ENCODE results near the gene ARHGAP5. TPM values are rescaled to one million over a fixed set of nuclear protein-coding genes. Genes with fewer than 3 reads are reported as not detected.
A peak's percentile ranks its signal among the peaks of the same experiment; 100 is the strongest.

The ARHGAP5 gene
- total and polyA plus RNA-seq, 9 of the 15 experiments (the other 6 are each of a cell fraction or from before 2014, with no cell fraction given), result 3.1 to 21.8 (median 12.1) TPM

DNA sequence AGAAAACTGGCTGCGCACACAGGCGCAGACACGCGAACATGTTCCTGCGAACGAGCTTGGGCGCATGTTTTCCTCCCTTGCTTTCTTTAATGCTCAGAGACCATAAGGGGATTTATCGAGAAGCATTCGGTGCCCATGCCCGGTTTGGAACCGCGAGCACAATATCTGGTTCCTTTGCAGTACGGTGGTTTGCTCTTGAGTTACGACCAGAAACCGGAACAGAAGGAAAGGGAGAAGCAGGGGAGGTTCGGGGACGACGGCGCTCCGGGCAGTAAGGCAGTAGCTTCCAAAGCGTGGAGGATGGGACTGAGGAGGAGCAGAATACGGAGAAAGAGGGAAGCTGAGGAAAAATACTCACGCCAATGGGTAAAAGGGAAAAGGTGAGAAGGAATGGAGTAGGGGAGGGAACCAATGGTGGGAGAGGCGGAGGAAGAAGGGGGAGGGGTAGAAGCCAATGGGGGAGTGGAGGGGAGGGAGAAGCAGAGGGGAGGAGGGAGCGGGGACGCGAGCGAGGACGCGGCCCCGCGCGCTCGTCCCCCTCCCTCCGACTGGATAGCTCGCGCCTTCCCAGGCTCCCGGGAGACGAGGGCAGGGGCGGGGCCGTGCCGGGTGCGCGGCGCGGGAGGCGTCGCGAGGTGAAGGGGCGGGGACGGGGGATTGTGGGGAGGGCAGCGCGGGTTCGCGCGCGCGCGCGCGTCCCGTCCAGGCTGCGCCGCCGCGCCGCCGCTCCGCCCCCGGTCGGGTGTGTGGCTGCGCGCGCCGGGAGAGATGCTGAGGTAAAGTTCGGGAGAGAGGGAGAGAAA lies 625 bp upstream of the ARHGAP5 start (continued):
- TF ChIP-seq, protein P1, sequence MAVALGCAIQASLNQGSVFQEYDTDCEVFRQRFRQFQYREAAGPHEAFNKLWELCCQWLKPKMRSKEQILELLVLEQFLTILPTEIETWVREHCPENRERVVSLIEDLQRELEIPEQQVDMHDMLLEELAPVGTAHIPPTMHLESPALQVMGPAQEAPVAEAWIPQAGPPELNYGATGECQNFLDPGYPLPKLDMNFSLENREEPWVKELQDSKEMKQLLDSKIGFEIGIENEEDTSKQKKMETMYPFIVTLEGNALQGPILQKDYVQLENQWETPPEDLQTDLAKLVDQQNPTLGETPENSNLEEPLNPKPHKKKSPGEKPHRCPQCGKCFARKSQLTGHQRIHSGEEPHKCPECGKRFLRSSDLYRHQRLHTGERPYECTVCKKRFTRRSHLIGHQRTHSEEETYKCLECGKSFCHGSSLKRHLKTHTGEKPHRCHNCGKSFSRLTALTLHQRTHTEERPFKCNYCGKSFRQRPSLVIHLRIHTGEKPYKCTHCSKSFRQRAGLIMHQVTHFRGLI (CRISPR knock-in tag; IDR thresholded peaks at IDR 0.05), result no peak
- TF ChIP-seq ARID3A (IDR thresholded peaks at IDR 0.05; ENCODE audit: borderline replicate concordance, low read depth, low read length), result no peak
- no peak for TF ChIP-seq ZNF668 (CRISPR knock-in tag; IDR thresholded peaks at IDR 0.05)
- no peak for TF ChIP-seq SETDB1 (IDR thresholded peaks at IDR 0.05; ENCODE audit: low read length)
- TF ChIP-seq FOXP1 (CRISPR knock-in tag; IDR thresholded peaks at IDR 0.05), result no peak
- TF ChIP-seq ZNF696 (CRISPR knock-in tag; conservative IDR thresholded peaks at IDR 0.05), result no peak
- no peak for TF ChIP-seq NFATC3 (IDR thresholded peaks at IDR 0.05)
- no peak for TF ChIP-seq TBL1XR1 (IDR thresholded peaks at IDR 0.05; ENCODE audit: low read length in 2 of 2)
- TF ChIP-seq RNF2 (IDR thresholded peaks at IDR 0.05), result no peak
- no peak for TF ChIP-seq FOXA3 (CRISPR knock-in tag; conservative IDR thresholded peaks at IDR 0.05 in 1 of 2, IDR thresholded peaks at IDR 0.05 in 1 of 2)
- TF ChIP-seq SAP30 (IDR thresholded peaks at IDR 0.05; ENCODE audit: borderline replicate concordance, insufficient read depth, low read depth, low read length, poor library complexity, severe bottlenecking), result no peak
- no peak for TF ChIP-seq ZNF224 (CRISPR knock-in tag; IDR thresholded peaks at IDR 0.05)
- no peak for TF ChIP-seq SMARCA5 (IDR thresholded peaks at IDR 0.05)
- no peak for TF ChIP-seq PRPF4 (IDR thresholded peaks at IDR 0.05; ENCODE audit: insufficient read depth, low read depth, low read length, poor library complexity, severe bottlenecking)
- no peak for TF ChIP-seq ZSCAN32 (CRISPR knock-in tag; IDR thresholded peaks at IDR 0.05)
- TF ChIP-seq TAF15 (IDR thresholded peaks at IDR 0.05; ENCODE audit: low read depth, low read length), result no peak
- TF ChIP-seq POLR3G (IDR thresholded peaks at IDR 0.05; ENCODE audit: extremely low read depth, insufficient read length, insufficient replicate concordance), result no peak
- no peak for TF ChIP-seq RBM14 (IDR thresholded peaks at IDR 0.05; ENCODE audit: borderline replicate concordance, insufficient read depth, low read depth, low read length)
- TF ChIP-seq NFXL1 (CRISPR knock-in tag; IDR thresholded peaks at IDR 0.05), result no peak
- TF ChIP-seq HDGF (IDR thresholded peaks at IDR 0.05), result peak; percentile 95
- no peak for TF ChIP-seq FOXA1 (IDR thresholded peaks at IDR 0.05; ENCODE audit: borderline replicate concordance)
- peak; percentile 25; the same call in 1 of the 2 replicates for TF ChIP-seq ARID4B (CRISPR knock-in tag; IDR thresholded peaks at IDR 0.05)

Data from K562 (cell line).